Measurements from ENCODE around the gene CSMD2. TPM values are rescaled to one million over a fixed set of nuclear protein-coding genes. Genes with fewer than 3 reads are reported as not detected.
A peak's percentile ranks its signal among the peaks of the same experiment; 100 is the strongest.

The CSMD2 gene
- total RNA-seq, 6 donors from 2014 or later = 0.39 to 1.0 (median 0.52) TPM

GRCh38 chr1:33494929-33495328 lies 670.1 kb downstream of the CSMD2 start:
- no peak for ATAC-seq (ENCODE audit: low FRiP score in 2 of 2)
- no peaks in the 10 kb centered on the region for H3K4me1 ChIP-seq
- no peaks in the 10 kb centered on the region for H3K27me3 ChIP-seq
- DNase-seq = no peak
- no peak overlapping the region for H3K4me3 ChIP-seq
- WGBS, 2 donors = 95 to 98% methylated on average over 9 of the region's 9 CpGs
- H3K36me3 ChIP-seq = peaks cover 0 to 49% (median 36%) of the 10 kb centered on the region in 4 donors
- H3K9me3 ChIP-seq = peaks cover 23 to 50% (median 39%) of the 10 kb centered on the region in 4 donors
- no peak overlapping the region for H3K27ac ChIP-seq
- TF ChIP-seq EP300 (IDR thresholded peaks at IDR 0.05) (no peak), CTCF (IDR thresholded peaks at IDR 0.05) (no peak), POLR2AphosphoS5 (IDR thresholded peaks at IDR 0.05) (no peak), POLR2A (IDR thresholded peaks at IDR 0.05) (no peak)

GRCh38 chr1:33488624-33489023 lies 676.4 kb downstream of the CSMD2 start:
- H3K4me1 ChIP-seq = no peaks in the 10 kb centered on the region
- H3K27ac ChIP-seq = no peak overlapping the region
- peaks cover 0 to 12% (median 7%) of the 10 kb centered on the region in 4 donors for H3K9me3 ChIP-seq
- H3K4me3 ChIP-seq = no peak overlapping the region
- H3K27me3 ChIP-seq = no peaks in the 10 kb centered on the region
- ATAC-seq (ENCODE audit: low FRiP score in 2 of 2) (peak; percentile 23 to 34), DNase-seq (no peak)
- TF ChIP-seq POLR2A (IDR thresholded peaks at IDR 0.05) (no peak), CTCF (IDR thresholded peaks at IDR 0.05) (no peak), EP300 (IDR thresholded peaks at IDR 0.05) (no peak), POLR2AphosphoS5 (IDR thresholded peaks at IDR 0.05) (no peak)
- 92 to 100% methylated on average over 2 of the region's 2 CpGs for WGBS, 2 donors
- peaks cover 0 to 70% (median 37%) of the 10 kb centered on the region in 4 donors for H3K36me3 ChIP-seq

GRCh38 chr1:33482412-33482811 lies 682.6 kb downstream of the CSMD2 start:
- no peaks in the 10 kb centered on the region for H3K9me3 ChIP-seq
- no peaks in the 10 kb centered on the region for H3K4me1 ChIP-seq
- TF ChIP-seq CTCF (IDR thresholded peaks at IDR 0.05) = no peak
- TF ChIP-seq EP300 (IDR thresholded peaks at IDR 0.05) = no peak
- no peak for TF ChIP-seq POLR2A (IDR thresholded peaks at IDR 0.05)
- no peak for TF ChIP-seq POLR2AphosphoS5 (IDR thresholded peaks at IDR 0.05)
- DNase-seq = no peak
- ATAC-seq (ENCODE audit: low FRiP score in 2 of 2) = no peak
- H3K27me3 ChIP-seq = no peaks in the 10 kb centered on the region
- 92 to 94% methylated on average over 2 of the region's 2 CpGs for WGBS, 2 donors
- no peak overlapping the region for H3K4me3 ChIP-seq
- H3K27ac ChIP-seq = no peak overlapping the region
- H3K36me3 ChIP-seq = peaks cover 0 to 38% (median 8%) of the 10 kb centered on the region in 4 donors

- Histone ChIP-seq H3K36me3 (peaks cover 0 to 22% (median 8%) of the 10 kb centered on the region in 4 donors), H3K4me1 (peaks cover 0 to 12% (median 10%) of the 10 kb centered on the region in 4 donors), H3K4me3 (no peak overlapping the region), H3K27ac (no peak overlapping the region), H3K9me3 (no peaks in the 10 kb centered on the region), H3K27me3 (no peaks in the 10 kb centered on the region)
- 71 to 88% methylated on average over 4 of the region's 4 CpGs for WGBS, 2 donors
- DNase-seq (no peak), ATAC-seq (ENCODE audit: low FRiP score in 2 of 2) (no peak)
- TF ChIP-seq CTCF (IDR thresholded peaks at IDR 0.05) (no peak), EP300 (IDR thresholded peaks at IDR 0.05) (no peak), POLR2AphosphoS5 (IDR thresholded peaks at IDR 0.05) (no peak), POLR2A (IDR thresholded peaks at IDR 0.05) (no peak)
Observed at GRCh38 chr1:33477451-33477850, 687.6 kb downstream of the CSMD2 start.

GRCh38 chr1:33473900-33474299 lies 691.1 kb downstream of the CSMD2 start:
- Histone ChIP-seq H3K4me3 (no peak overlapping the region), H3K27me3 (no peaks in the 10 kb centered on the region), H3K9me3 (no peaks in the 10 kb centered on the region), H3K27ac (no peak overlapping the region), H3K36me3 (no peaks in the 10 kb centered on the region), H3K4me1 (peaks cover 9 to 26% (median 17%) of the 10 kb centered on the region in 4 donors)
- no peak for ATAC-seq (ENCODE audit: low FRiP score in 2 of 2)
- TF ChIP-seq EP300 (IDR thresholded peaks at IDR 0.05) = no peak
- no peak for TF ChIP-seq CTCF (IDR thresholded peaks at IDR 0.05)
- TF ChIP-seq POLR2A (IDR thresholded peaks at IDR 0.05) = no peak
- no peak for TF ChIP-seq POLR2AphosphoS5 (IDR thresholded peaks at IDR 0.05)
- DNase-seq = no peak

All from upper lobe of left lung (tissue), 6 donors.